GM12873 (cell line): ENCODE results near the gene AGXT.

Experiments used
- CTCF ChIP-seq: IDR thresholded peaks from 2 replicates; pipeline ENCODE4 v1.5.1; 2012; ENCODE audit warnings: low read depth, mild to moderate bottlenecking, moderate library complexity, low read length, control low read depth; ENCODE audit not compliant: insufficient read depth; ENCODE audit errors: missing control alignments

AGXT gene

DNA sequence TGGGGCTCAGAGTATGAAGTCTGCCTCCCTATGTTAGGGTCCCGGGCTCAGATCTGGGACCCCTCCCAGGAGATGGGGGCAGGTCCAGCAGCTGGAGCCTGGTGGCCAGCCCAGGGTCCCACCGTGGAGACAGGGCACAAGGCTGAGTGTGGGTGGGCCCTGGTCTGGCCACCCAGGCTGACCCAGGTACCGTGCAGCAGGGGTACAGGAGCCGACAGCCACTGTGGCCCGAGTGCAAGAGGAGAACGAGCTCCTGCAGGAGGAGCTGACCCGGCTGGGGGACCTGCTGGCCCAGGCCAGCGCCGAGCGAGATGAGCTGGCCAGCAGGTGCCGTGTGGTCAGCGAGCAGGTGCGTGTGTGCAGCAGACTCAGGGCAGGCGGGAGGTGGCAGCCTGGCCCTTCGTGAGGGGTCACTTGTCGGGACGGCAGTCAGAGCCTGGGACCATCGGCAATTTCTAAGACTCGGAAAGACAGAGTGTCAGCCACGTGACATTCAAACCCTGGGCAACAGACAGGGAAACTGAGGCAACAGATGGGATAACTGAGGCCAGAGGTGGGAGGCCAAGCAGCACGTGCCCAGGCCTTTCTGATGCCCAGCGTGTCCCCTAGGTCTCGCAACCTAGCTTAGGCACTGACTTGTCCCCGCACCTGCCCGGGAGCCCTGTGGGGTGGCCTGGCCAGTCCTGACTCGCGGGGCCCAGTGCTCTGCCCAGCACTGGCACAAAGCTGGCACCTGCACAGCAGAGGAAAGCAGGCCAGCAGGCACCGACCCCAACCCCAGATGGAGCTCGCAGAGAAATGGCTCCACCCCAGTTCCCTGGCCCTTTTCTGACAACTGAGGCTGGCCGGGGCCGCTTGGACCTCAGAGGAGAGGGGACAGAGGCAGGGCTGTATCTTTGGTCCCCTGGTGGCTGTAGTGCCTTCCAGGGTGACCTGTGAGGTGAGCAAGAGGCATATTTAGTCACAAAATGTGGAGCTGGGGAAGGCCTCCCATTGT, 51.5 kb downstream of the AGXT start:
- no peak for TF ChIP-seq CTCF

GRCh38 chr2:240920783-240921231, 52.2 kb downstream of the AGXT start:
- no peak for TF ChIP-seq CTCF

- TF ChIP-seq CTCF, result no peak
Observed at GRCh38 chr2:240921311-240921994, 52.8 kb downstream of the AGXT start.

GRCh38 chr2:240921995-240922244, 53.3 kb downstream of the AGXT start:
- no peak for TF ChIP-seq CTCF

DNA sequence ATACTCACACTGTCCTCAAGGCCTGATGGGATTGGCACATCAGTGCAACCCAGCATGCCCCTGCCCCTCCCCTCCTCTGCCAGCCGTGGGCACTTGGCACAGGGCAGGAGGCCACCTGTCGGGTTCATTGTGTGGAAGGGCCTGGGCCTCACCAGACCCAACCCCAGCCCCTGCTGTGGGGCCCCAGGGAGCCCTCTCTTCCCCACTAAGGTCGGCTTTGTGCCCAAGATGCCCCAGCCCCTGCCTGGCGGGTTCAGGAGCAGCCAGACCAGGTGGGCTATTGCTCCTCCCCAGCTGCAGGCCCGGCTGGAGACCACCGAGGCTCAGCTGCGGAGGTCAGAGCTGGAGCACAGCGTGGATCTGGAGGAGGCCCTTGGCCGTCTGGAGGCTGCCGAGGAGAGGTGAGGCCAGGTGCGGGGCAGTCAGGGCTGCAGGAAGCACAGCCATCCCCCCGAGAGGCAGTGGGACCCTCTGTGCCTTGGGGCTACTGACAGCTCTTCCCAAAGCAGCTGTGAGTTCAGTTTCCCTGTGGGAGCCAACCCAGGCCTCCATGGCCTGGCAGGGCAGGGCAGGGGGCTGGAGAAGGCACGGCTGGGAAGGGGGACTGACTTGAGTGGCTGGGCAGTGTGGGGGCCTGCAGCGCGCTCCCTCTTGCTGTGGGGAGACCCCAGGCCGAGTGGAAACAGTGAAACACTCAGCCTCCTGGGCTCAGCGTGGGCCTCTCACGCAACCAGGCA, 53.8 kb downstream of the AGXT start:
- TF ChIP-seq CTCF, result no peak

DNA sequence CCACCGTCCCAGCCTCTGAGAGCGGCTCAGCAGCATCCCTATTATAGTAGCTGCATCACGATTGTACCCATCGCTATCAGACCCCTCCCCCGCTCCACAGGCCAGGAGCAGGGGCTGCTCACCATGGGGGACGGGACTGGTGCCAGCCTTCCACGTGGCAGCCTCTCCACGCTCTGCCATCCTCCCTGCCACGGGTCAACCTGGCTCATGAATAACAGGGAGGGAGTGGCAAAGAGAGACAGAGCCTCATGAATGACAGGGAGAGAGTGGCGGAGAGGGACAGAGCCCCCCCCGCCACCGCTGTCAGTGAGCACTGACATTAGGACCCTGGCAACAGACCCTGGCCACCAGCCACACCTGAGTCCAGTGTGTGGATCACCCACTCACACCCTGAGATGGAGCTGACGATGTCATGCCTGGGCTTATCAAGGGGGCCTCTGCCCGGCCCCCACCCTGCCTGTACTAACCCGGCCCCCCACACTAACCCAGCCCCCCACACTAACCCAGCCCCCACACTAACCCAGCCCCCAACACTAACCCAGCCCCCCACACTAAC, 54.4 kb downstream of the AGXT start:
- TF ChIP-seq CTCF, result no peak
